GM03348 (cell line): ENCODE measurements around the gene ZSCAN25.
"Not testable (repeated sequence)": the region's sequence is repeated elsewhere in the genome, so short reads cannot be mapped to it uniquely, and the experiment has no call there.

Source experiments
- DNase-seq: peaks from one replicate; pipeline ENCODE4 v3.0.0; 2012; ENCODE audit warnings: low spot score

The ZSCAN25 gene

DNA sequence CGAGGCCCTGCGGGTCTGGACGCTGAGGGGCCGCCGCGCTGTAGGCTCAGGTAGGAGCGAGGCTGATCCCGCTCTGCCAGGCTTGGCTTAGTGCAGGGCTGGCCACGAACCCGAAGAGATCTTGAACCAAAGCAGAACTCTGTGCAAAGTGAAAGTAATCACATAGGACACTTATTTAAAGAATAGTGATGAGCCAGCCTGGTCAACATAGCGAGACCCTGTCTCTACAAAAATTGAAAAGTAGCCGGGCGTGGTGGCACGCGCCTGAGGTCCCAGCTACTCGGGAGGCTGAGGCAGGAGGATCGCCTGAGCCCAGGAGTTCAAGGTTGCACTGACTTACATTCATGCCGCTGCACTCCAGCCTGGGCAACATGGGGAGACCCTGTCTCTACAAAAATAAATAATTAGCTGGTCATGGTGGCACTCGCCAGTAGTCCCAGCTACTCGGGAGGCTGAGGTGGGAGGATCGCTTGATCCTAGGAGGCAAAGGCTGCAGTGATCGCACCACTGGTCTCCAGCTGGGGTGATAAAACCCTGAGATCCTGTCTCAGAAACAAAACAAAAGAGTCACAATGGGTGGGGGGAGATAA lies 541 bp downstream of the ZSCAN25 start:
- no peak for DNase-seq

- peak; percentile 34 for DNase-seq
Observed at GRCh38 chr7:99618726-99619125, 2.0 kb downstream of the ZSCAN25 start.

DNA sequence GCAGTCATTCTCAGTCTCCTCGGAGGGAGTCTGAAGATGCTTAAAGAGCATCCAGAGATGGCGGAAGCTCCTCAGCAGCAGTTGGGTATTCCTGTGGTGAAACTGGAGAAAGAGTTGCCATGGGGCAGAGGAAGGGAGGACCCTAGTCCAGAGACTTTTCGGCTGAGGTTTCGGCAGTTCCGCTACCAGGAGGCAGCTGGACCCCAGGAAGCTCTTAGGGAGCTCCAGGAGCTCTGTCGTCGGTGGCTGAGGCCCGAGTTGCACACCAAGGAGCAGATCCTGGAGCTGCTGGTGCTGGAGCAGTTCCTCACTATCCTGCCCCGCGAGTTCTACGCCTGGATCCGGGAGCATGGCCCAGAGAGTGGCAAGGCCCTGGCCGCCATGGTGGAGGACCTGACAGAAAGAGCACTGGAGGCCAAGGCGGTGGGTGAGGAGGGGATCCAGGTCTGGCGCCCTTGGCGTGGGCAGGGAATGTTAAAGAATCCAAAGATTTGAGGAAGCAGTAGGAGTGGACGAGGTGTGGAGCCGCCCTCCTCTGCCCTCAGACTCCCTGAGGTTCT lies 2.9 kb downstream of the ZSCAN25 start:
- DNase-seq: no peak

- DNase-seq: no peak
Observed at GRCh38 chr7:99621271-99621670, 4.5 kb downstream of the ZSCAN25 start.

- no peak for DNase-seq
Observed at GRCh38 chr7:99622596-99622995, 5.8 kb downstream of the ZSCAN25 start.

GRCh38 chr7:99623091-99623693 lies 6.4 kb downstream of the ZSCAN25 start:
- no peak for DNase-seq

DNA sequence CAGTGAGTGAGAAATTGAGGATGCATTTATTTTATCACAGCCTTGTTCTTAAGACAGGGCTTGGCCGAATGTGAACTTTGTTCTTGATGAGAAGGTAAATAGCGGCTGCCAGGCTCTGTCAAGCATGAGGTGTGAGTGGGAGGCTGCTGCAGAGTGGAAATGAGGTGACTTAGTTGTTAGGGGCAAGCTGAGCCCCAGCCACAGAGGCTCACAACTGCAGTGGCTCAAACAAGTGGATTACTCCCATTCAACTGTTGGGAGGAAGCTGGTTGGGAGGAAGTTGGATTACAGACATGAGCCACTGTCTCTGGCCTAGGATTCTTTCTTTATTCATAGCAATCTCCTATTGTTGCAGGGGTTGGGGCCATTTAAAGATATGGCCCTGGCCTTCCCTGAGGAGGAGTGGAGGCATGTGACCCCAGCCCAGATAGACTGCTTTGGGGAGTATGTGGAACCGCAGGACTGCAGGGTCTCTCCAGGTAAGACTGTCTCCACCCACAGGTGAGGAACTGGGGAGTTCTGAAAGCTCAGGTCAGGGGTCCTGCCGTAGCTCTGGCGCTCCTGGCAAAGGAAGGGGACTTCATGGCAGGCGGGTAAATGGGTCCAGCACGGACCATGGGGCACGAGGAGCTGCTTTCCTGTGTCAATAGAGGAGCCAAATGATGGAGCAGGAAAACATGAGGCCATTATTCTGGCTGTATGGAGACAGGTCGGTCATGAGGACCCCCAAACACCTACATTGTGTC lies 7.1 kb downstream of the ZSCAN25 start:
- no peak for DNase-seq

DNA sequence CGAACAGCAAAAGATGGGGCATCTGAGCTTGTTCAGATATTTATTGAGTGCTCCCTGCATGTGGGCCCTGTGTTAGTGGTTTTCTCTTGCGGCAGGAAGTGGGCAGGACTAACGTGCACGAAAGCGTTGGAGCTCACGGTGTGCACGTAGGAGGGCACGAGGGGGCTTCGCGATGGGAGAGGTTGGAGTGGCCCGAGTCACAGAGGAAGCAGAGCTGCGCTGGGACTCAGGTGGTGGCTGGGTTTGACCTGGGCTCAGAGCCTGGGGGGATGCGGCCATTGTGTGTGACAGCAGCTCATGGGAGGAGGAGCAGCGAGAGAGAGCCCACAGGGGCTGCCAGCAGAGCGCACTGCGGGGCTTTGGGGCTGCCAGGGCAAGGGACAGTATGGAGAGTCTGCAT lies 7.7 kb downstream of the ZSCAN25 start:
- no peak for DNase-seq

DNA sequence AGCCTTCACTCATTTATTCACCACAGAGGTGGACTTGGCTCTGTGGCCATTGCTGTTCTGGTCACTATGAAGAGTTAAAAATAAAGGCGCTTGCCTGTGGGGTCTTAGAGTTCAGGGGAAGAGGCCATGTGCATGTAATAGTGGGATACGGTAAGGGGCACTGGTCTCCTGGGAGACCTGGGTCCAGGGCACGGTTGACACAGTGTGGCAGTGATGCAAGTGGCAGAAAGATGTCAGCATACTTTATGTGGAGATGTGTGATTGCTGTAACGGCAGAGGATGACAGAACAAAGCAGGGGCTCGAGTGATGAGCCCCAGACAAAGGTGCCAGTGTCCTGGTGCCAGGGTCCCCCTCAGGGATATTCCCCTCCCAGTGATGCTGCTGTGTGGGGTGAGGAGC lies 8.6 kb downstream of the ZSCAN25 start:
- no peak for DNase-seq

GRCh38 chr7:99625961-99626360 lies 9.2 kb downstream of the ZSCAN25 start:
- DNase-seq: no peak

- no peak for DNase-seq
Observed at GRCh38 chr7:99626661-99627060, 9.9 kb downstream of the ZSCAN25 start.

- no peak for DNase-seq
Observed at GRCh38 chr7:99627513-99627912, 10.8 kb downstream of the ZSCAN25 start.

- DNase-seq: no peak
Observed at GRCh38 chr7:99628471-99629465, 12.0 kb downstream of the ZSCAN25 start.

DNA sequence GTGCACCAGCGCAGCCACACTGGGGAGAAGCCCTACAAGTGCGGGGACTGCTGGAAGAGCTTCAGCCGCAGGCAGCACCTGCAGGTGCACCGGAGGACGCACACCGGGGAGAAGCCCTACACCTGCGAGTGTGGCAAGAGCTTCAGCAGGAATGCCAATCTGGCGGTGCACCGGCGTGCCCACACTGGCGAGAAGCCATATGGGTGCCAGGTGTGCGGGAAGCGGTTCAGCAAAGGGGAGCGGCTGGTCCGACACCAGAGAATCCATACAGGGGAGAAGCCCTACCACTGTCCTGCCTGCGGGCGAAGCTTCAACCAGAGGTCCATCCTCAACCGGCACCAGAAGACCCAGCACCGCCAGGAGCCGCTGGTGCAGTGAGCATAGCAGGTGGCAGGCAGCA lies 12.9 kb downstream of the ZSCAN25 start:
- no peak for DNase-seq

GRCh38 chr7:99631295-99632109 lies 14.8 kb downstream of the ZSCAN25 start:
- peak; percentile 18 for DNase-seq

DNA sequence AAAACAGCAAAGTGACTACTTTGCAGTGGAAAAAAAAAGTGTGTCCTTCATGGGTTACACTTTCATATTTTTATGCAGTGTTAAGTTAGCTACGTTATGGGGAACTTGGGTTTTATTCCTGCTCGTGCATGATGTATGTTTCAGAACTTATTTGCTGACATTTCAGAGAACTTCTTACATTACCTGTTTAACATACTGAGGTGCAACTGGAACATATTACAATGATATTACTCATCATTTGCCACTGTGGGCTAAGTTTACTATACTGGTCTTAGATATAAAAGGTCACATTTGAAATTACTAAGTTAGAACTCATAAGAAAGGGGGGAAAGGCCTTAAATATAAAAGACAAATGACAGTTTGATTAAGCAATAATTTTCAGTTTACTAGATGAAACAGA lies 20.7 kb downstream of the ZSCAN25 start:
- not testable (repeated sequence) for DNase-seq

DNA sequence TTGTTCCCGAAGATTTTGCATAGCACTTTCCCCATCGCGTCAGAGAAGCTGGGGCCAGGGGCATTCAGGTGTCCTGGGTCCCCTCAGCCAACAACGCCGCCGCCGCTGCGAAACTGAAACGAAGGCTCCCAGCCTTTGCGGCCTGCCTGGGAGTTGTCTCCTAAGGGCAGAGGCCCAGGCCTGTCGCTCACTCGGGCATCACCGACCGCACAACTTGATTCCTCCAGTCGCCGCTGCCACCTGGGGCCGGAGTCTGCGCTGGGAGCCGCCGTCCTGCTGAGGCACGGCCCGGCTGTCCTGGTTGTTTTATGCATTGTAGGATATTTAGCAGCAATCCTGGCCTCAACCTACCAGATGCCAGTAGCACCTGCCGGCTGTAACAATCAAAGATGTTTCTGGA lies 22.0 kb downstream of the ZSCAN25 start:
- DNase-seq: no peak

DNA sequence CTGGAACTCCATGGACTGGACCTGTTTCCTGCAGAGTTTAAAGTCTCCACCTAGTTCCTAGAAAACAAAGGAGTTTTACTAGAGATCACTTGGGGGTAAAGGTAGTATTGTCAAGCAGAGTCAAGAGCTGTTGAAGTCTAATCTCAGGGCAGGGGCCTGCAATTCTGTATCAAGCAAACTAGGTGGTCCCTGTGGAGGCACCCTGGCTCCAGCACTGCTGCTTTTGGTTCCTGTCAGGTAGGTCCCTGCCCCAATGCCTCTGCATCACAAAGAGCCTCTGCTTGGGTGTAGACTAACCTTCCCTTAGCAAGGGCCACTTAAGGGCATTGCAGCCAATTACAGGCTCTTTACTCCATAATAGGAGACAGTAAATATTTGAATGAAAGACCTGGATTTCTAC lies 22.5 kb downstream of the ZSCAN25 start:
- no peak for DNase-seq

DNA sequence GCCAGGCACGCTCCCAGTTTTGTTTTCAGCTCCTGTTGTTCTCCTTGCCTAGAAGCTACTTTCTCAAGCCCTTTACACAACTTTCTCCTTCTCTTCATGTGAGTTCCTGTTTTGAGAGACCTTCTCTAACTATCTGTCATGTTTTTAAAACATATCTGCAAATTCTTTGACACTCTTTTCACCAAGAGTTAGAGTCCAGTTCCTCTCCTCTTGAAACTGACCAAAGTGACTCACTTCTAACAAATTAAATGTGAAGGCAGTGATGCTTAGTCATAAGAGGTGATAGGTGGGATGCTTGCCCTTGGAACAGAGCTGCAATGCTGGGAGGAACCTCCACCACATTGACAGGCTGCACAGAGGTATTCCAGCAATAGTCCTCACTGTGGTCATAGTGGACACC lies 25.3 kb downstream of the ZSCAN25 start:
- no peak for DNase-seq

GRCh38 chr7:99643464-99643863 lies 26.7 kb downstream of the ZSCAN25 start:
- DNase-seq: no peak

DNA sequence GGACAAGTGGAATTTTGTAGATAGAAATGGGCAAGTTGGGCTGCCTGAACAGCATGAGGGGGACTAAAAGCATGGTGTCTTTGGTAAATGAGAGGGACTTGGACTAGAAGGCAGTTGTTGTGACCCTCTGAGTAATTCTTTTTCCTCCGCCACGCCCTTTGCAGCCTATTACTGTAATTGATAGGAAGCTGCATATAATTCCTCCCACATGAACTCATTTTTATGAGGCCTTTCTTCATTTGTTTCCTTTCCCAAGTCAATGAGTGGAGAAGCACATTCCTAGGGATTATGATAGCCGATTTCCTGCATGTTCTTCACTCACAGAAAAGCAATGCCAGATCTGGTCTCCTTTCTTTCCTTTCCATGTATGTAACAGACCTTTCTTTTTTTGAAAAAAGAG lies 27.7 kb downstream of the ZSCAN25 start:
- no peak for DNase-seq
